ENCODE measurements around the gene SORL1.

Gene SORL1

DNA sequence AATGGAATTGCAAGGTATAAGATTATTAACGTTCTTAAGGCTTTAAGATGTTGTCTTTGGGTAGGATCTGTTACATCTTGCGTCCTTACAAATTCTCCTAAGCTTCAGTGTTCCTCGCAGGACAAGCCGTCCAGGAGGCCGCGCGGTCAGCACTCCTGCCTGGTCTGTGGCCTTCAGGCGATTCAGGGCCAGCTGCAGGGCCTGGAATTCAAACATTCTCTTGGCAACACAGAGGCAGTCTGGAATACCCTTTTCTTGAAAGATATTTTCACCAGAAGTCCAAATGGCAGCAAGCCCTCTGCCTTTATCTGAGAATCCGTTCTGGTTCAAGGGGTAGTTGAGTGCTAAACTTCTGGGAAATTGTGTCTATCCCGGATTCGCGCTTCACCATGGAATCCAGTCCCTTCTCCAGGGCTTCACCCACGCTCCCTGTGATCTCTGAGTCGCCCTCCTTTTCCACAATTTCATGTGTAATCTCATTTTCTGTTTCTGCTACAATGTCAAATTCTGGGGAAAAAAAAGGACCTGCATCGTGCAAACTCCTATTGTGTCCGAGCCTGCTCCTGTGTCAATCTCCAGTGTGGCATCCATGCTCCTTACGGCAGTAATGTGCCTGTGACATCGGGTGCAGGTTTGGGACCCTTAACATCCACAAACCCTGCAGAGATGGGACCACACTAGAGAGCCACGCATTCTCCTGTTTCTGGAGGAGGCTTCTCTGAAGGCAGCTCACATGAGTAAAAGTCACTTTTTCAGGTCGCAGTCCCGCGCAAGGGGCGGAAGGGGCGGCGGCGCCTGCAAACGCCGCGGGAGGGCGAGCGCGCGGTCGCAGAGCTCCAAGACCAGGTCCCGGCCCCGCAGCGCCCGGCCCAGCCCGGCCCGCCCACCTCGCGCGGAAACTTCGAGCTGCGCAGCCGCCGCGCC, 25.4 kb upstream of the SORL1 start:
- in situ Hi-C loops (cut with HindIII; ENCODE audit: low pct_ligation_motif_present, low pct_unique_long_range_greater_than_20kb, low sequenced_read_pairs), result no loop called here
- peak; percentile 10 for DNase-seq

GRCh38 chr11:121427400-121427744, 24.7 kb upstream of the SORL1 start:
- no peak for DNase-seq
- in situ Hi-C loops (cut with HindIII; ENCODE audit: low pct_ligation_motif_present, low pct_unique_long_range_greater_than_20kb, low sequenced_read_pairs), result no loop called here

GRCh38 chr11:121429556-121429955, 22.6 kb upstream of the SORL1 start:
- no peak for DNase-seq
- in situ Hi-C loops (cut with HindIII; ENCODE audit: low pct_ligation_motif_present, low pct_unique_long_range_greater_than_20kb, low sequenced_read_pairs), result no loop called here

DNA sequence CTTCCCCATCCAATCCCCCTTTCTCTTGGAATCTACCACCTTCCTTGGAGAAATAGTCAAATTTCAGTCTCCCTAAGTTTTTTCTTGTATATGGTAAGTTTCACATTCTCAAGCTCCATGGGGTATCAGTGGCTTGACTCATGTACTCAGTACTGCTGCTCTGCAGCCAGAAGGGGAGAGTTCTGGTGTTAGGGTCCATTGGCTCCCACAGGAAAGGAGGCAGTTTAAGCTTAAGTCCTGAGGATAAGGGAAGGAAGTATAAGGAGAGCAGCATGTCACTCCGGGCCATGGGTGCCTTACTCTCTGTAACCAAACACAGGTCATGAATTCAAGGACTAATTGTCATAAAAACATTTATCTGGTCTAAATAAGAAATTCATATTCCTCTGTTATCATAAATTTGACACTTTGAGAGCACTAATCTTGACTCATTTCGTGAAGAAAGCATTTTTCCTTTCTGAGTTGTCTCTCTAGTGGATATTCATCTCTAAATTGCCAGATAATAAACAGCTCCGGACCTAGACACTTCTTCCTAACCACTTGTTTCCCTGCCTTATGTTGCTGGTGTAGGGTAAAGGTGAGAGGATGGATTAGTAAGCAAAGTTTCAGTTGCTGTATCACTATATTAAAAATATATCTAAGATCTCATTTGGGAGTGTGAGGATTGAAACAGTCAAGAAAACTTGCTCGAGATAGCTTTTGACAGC, 20.1 kb upstream of the SORL1 start:
- no peak for DNase-seq
- in situ Hi-C loops (cut with HindIII; ENCODE audit: low pct_ligation_motif_present, low pct_unique_long_range_greater_than_20kb, low sequenced_read_pairs), result no loop called here

DNA sequence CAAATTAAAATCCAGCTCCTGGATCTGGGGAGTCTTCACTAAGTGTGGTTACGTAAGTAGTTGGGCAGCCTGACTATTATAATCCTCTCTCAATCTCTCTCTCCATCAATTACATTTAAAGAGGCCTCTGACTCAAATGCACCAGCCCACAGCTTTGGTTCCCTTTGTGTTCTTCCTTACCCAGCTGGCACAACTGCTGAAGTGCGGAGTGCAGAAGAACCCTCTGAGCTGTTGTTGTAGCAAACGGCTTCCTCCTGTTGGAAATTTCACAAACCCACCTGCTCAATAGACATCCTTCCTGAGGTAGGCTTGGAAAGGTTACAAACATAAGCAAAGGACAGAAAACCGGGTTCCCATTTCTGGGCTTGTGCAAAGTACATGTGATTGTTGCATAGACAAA, 17.0 kb upstream of the SORL1 start:
- in situ Hi-C loops (cut with HindIII; ENCODE audit: low pct_ligation_motif_present, low pct_unique_long_range_greater_than_20kb, low sequenced_read_pairs), result no loop called here
- DNase-seq, result no peak

- DNase-seq, result no peak
- in situ Hi-C loops (cut with HindIII; ENCODE audit: low pct_ligation_motif_present, low pct_unique_long_range_greater_than_20kb, low sequenced_read_pairs), result no loop called here
Observed at GRCh38 chr11:121435551-121436511, 16.3 kb upstream of the SORL1 start.

- in situ Hi-C loops (cut with HindIII; ENCODE audit: low pct_ligation_motif_present, low pct_unique_long_range_greater_than_20kb, low sequenced_read_pairs), result no loop called here
- DNase-seq, result no peak
Observed at GRCh38 chr11:121437018-121437685, 15.0 kb upstream of the SORL1 start.

GRCh38 chr11:121437686-121438078, 14.4 kb upstream of the SORL1 start:
- DNase-seq, result no peak
- in situ Hi-C loops (cut with HindIII; ENCODE audit: low pct_ligation_motif_present, low pct_unique_long_range_greater_than_20kb, low sequenced_read_pairs), result no loop called here

GRCh38 chr11:121439337-121439736, 12.8 kb upstream of the SORL1 start:
- DNase-seq, result no peak
- in situ Hi-C loops (cut with HindIII; ENCODE audit: low pct_ligation_motif_present, low pct_unique_long_range_greater_than_20kb, low sequenced_read_pairs), result no loop called here

- in situ Hi-C loops (cut with HindIII; ENCODE audit: low pct_ligation_motif_present, low pct_unique_long_range_greater_than_20kb, low sequenced_read_pairs), result no loop called here
- DNase-seq, result no peak
Observed at GRCh38 chr11:121439759-121440158, 12.4 kb upstream of the SORL1 start.

GRCh38 chr11:121441521-121441920, 10.6 kb upstream of the SORL1 start:
- no peak for DNase-seq
- in situ Hi-C loops (cut with HindIII; ENCODE audit: low pct_ligation_motif_present, low pct_unique_long_range_greater_than_20kb, low sequenced_read_pairs), result no loop called here

DNA sequence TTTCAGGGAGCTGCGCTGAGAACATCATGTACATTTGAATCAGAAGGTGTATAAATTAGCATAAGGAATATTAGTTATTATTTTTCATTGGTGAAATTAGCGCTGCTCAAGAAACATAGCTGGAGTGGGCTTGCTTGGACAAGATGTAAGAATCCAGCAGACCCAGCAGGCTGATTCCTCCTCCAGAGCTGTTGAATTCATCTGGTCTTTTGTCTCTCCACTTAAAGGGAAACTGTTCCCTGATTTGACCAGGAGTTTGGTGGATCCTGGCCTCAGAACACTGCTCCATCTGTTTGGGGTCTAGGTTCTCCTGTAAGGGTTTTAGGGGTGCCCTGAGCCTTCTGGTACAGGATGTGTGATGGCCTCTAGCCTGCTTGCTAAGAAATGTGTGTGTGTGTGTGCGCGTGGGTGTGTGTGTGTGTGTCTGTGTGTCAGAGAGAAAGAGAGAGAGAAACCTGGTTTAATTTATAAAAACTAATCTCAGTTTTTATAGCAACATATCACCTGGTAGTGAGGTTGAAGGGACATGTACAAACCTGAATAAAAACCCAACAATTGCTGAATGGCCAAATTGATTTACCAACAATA, 8.3 kb upstream of the SORL1 start:
- in situ Hi-C loops (cut with HindIII; ENCODE audit: low pct_ligation_motif_present, low pct_unique_long_range_greater_than_20kb, low sequenced_read_pairs), result no loop called here
- DNase-seq, result no peak

GRCh38 chr11:121444526-121444925, 7.6 kb upstream of the SORL1 start:
- in situ Hi-C loops (cut with HindIII; ENCODE audit: low pct_ligation_motif_present, low pct_unique_long_range_greater_than_20kb, low sequenced_read_pairs), result no loop called here
- no peak for DNase-seq

- in situ Hi-C loops (cut with HindIII; ENCODE audit: low pct_ligation_motif_present, low pct_unique_long_range_greater_than_20kb, low sequenced_read_pairs), result no loop called here
Observed at GRCh38 chr11:121445071-121445768, 6.9 kb upstream of the SORL1 start.

GRCh38 chr11:121446752-121447156, 5.4 kb upstream of the SORL1 start:
- DNase-seq, result no peak
- in situ Hi-C loops (cut with HindIII; ENCODE audit: low pct_ligation_motif_present, low pct_unique_long_range_greater_than_20kb, low sequenced_read_pairs), result no loop called here

More at GRCh38 chr11:121445071-121445768, 6.9 kb upstream of the SORL1 start:
- no peak for DNase-seq

- no peak for DNase-seq
- in situ Hi-C loops (cut with HindIII; ENCODE audit: low pct_ligation_motif_present, low pct_unique_long_range_greater_than_20kb, low sequenced_read_pairs), result no loop called here
Observed at GRCh38 chr11:121448011-121448410, 4.1 kb upstream of the SORL1 start.

GRCh38 chr11:121448431-121448941, 3.6 kb upstream of the SORL1 start:
- in situ Hi-C loops (cut with HindIII; ENCODE audit: low pct_ligation_motif_present, low pct_unique_long_range_greater_than_20kb, low sequenced_read_pairs), result no loop called here

More at GRCh38 chr11:121448431-121448941, 3.6 kb upstream of the SORL1 start:
- DNase-seq, result no peak

All from ACHN (cell line).